Activated naive CD8-positive, alpha-beta T cell treated with anti-CD3 and anti-CD28 coated beads for 36 hours (primary cell): ENCODE data around the gene EFNA5. TPM values are rescaled to one million over a fixed set of nuclear protein-coding genes. Genes with fewer than 3 reads are reported as not detected.

Source experiments
- DNase-seq: peaks from one replicate; pipeline ENCODE4 v3.0.0; 2021
- H3K27ac Mint-ChIP-seq: one replicate; pipeline ENCODE4 v1.8.0; 2022; ENCODE audit warnings: mild to moderate bottlenecking, moderate library complexity, mixed read lengths
- H3K27me3 Mint-ChIP-seq: one replicate; pipeline ENCODE4 v1.8.0; 2022; ENCODE audit warnings: mild to moderate bottlenecking, mixed read lengths
- H3K36me3 Mint-ChIP-seq: one replicate; pipeline ENCODE4 v1.8.0; 2021; ENCODE audit warnings: mild to moderate bottlenecking, mixed read lengths
- H3K4me1 Mint-ChIP-seq: one replicate; pipeline ENCODE4 v1.8.0; 2021; ENCODE audit warnings: mixed read lengths
- H3K4me3 Mint-ChIP-seq: one replicate; pipeline ENCODE4 v1.8.0; 2022; ENCODE audit warnings: mild to moderate bottlenecking, moderate library complexity, mixed read lengths
- H3K9me3 Mint-ChIP-seq: one replicate; pipeline ENCODE4 v1.8.0; 2022; ENCODE audit warnings: mixed read lengths
- total RNA-seq, 2 experiments: library from RNA; stranded (reverse); gene quantifications; one replicate each; pipeline ENCODE4 v1.2.3, GENCODE V29; 2021

EFNA5 gene
- total RNA-seq, 2 experiments from 2014 or later, result not detected

GRCh38 chr5:107529618-107530017, 141.1 kb downstream of the EFNA5 start:
- no peak overlapping the region for H3K4me3 Mint-ChIP-seq
- H3K27ac Mint-ChIP-seq, result no peak overlapping the region
- H3K9me3 Mint-ChIP-seq, result no peaks in the 10 kb centered on the region
- no peak for DNase-seq
- peaks cover 7% of the 10 kb centered on the region for H3K27me3 Mint-ChIP-seq
- H3K36me3 Mint-ChIP-seq, result no peaks in the 10 kb centered on the region
- H3K4me1 Mint-ChIP-seq, result no peaks in the 10 kb centered on the region

- Mint-ChIP-seq H3K36me3 (no peaks in the 10 kb centered on the region), H3K27me3 (no peaks in the 10 kb centered on the region), H3K9me3 (no peaks in the 10 kb centered on the region), H3K4me1 (no peaks in the 10 kb centered on the region), H3K27ac (no peak overlapping the region), H3K4me3 (no peak overlapping the region)
- DNase-seq, result no peak
Observed at GRCh38 chr5:107526270-107526937, 144.3 kb downstream of the EFNA5 start.

GRCh38 chr5:107524111-107524510, 146.6 kb downstream of the EFNA5 start:
- no peak for DNase-seq
- Mint-ChIP-seq H3K27ac (no peak overlapping the region), H3K27me3 (no peaks in the 10 kb centered on the region), H3K9me3 (no peaks in the 10 kb centered on the region), H3K4me1 (no peaks in the 10 kb centered on the region), H3K4me3 (no peak overlapping the region), H3K36me3 (no peaks in the 10 kb centered on the region)

- no peak overlapping the region for H3K4me3 Mint-ChIP-seq
- H3K4me1 Mint-ChIP-seq, result no peaks in the 10 kb centered on the region
- no peaks in the 10 kb centered on the region for H3K9me3 Mint-ChIP-seq
Observed at GRCh38 chr5:107523029-107523680, 147.6 kb downstream of the EFNA5 start.

DNA sequence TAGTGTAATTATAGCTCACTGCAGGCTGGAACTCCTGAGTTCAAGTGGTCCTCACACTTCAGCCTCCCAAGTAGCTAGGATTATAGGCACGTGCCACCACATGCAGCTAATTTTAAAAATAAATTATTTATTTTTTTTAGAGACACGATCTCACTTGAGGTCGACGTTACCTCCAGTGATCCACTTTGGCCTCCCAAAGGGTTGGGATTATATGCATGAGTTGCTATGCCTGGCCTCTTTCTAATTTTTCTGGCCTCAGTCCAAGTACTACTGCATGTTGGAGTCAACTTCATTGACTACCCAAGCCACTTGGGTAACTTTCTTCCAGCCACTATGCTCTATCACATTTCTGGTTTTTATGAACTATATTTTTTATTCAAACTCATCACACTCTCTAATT, 148.3 kb downstream of the EFNA5 start:
- Mint-ChIP-seq H3K36me3 (no peaks in the 10 kb centered on the region), H3K27me3 (no peaks in the 10 kb centered on the region), H3K9me3 (no peaks in the 10 kb centered on the region), H3K27ac (no peak overlapping the region), H3K4me3 (no peak overlapping the region), H3K4me1 (no peaks in the 10 kb centered on the region)
- no peak for DNase-seq

More at GRCh38 chr5:107523029-107523680, 147.6 kb downstream of the EFNA5 start:
- H3K36me3 Mint-ChIP-seq, result no peaks in the 10 kb centered on the region
- H3K27me3 Mint-ChIP-seq, result no peaks in the 10 kb centered on the region
- no peak overlapping the region for H3K27ac Mint-ChIP-seq
- DNase-seq, result no peak

GRCh38 chr5:107519900-107520354, 150.8 kb downstream of the EFNA5 start:
- Mint-ChIP-seq H3K4me1 (no peaks in the 10 kb centered on the region), H3K4me3 (no peak overlapping the region), H3K36me3 (no peaks in the 10 kb centered on the region), H3K27ac (no peak overlapping the region), H3K27me3 (no peaks in the 10 kb centered on the region), H3K9me3 (no peaks in the 10 kb centered on the region)
- no peak for DNase-seq

- Mint-ChIP-seq H3K27me3 (no peaks in the 10 kb centered on the region), H3K27ac (no peak overlapping the region), H3K36me3 (no peaks in the 10 kb centered on the region), H3K4me1 (no peaks in the 10 kb centered on the region), H3K9me3 (no peaks in the 10 kb centered on the region), H3K4me3 (no peak overlapping the region)
- DNase-seq, result no peak
Observed at GRCh38 chr5:107518616-107519015, 152.1 kb downstream of the EFNA5 start.

GRCh38 chr5:107518190-107518589, 152.5 kb downstream of the EFNA5 start:
- H3K27ac Mint-ChIP-seq, result no peak overlapping the region

GRCh38 chr5:107517185-107518033, 153.3 kb downstream of the EFNA5 start:
- H3K36me3 Mint-ChIP-seq, result no peaks in the 10 kb centered on the region
- H3K27ac Mint-ChIP-seq, result no peak overlapping the region
- H3K9me3 Mint-ChIP-seq, result no peaks in the 10 kb centered on the region
- no peaks in the 10 kb centered on the region for H3K4me1 Mint-ChIP-seq
- no peak overlapping the region for H3K4me3 Mint-ChIP-seq
- peaks cover 4% of the 10 kb centered on the region for H3K27me3 Mint-ChIP-seq
- DNase-seq, result no peak

More at GRCh38 chr5:107518190-107518589, 152.5 kb downstream of the EFNA5 start:
- Mint-ChIP-seq H3K4me3 (no peak overlapping the region), H3K9me3 (no peaks in the 10 kb centered on the region), H3K4me1 (no peaks in the 10 kb centered on the region), H3K36me3 (no peaks in the 10 kb centered on the region), H3K27me3 (peaks cover under 1% of the 10 kb centered on the region)
- no peak for DNase-seq

DNA sequence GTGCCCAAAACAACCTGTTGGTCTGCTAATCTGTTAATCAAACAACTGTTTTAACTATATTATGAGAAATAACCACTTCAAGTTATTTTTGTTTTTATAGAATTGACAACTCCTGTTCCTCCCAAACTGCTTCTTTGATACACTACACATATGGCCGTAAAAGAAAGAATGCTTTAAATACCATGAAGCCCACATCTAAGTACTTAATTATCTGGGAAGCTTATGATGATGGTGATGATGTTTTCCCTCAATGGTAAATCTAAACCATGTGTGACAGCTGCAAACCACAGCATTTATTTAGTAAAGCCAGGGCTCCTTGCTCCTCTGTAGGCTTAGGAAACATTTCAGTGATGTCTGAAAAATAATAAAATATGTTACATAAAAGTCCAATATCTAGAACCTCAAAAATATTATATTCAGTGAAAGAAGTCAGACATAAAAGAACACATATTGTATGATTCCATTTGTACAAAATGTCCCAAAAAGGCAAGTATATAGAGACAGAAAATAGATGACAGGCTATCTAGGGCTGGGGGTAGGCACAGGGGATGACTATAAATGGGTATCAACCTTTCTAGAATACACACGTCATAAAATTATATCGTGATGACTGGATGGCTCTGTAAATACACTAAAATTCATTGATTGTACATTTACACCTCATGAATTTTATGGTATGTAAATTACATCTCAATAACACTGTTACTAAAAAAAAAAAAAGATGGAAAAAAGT, 154.1 kb downstream of the EFNA5 start:
- no peaks in the 10 kb centered on the region for H3K9me3 Mint-ChIP-seq
- peaks cover 8% of the 10 kb centered on the region for H3K27me3 Mint-ChIP-seq
- H3K4me3 Mint-ChIP-seq, result no peak overlapping the region
- H3K27ac Mint-ChIP-seq, result no peak overlapping the region
- H3K36me3 Mint-ChIP-seq, result no peaks in the 10 kb centered on the region
- no peak for DNase-seq
- H3K4me1 Mint-ChIP-seq, result peaks cover 2% of the 10 kb centered on the region

DNA sequence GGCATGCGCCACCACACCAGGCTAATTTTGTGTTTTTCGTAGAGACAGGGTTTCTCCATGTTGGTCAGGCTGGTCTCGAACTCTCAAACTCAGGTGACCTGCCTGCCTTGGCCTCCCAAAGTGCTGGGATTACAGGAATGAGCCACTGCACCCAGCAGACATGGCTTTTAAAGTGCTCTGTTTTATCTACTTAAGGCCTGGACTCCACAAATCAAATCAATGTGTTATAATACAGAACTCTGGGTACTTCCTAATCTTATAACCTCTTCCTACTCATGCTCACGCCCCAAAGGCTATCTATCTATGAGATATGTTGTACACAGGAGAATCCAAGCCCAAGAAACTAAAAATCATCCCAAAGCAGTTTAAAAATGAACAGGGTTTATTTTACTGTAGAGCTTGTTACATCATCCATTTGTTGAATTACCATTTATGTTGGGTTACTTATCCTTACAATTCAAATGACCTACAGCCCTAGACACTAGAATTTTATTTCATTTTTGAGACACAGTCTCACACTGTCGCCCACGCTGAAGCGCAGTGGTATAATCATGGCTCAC, 155.1 kb downstream of the EFNA5 start:
- DNase-seq, result no peak
- peaks cover 2% of the 10 kb centered on the region for H3K4me1 Mint-ChIP-seq
- peaks cover 8% of the 10 kb centered on the region for H3K27me3 Mint-ChIP-seq
- H3K27ac Mint-ChIP-seq, result no peak overlapping the region
- no peak overlapping the region for H3K4me3 Mint-ChIP-seq
- no peaks in the 10 kb centered on the region for H3K9me3 Mint-ChIP-seq
- no peaks in the 10 kb centered on the region for H3K36me3 Mint-ChIP-seq

GRCh38 chr5:107514305-107514704, 156.4 kb downstream of the EFNA5 start:
- Mint-ChIP-seq H3K36me3 (no peaks in the 10 kb centered on the region), H3K4me1 (peaks cover 2% of the 10 kb centered on the region), H3K4me3 (no peak overlapping the region), H3K9me3 (no peaks in the 10 kb centered on the region), H3K27me3 (peaks cover 8% of the 10 kb centered on the region), H3K27ac (no peak overlapping the region)
- no peak for DNase-seq

- no peak overlapping the region for H3K27ac Mint-ChIP-seq
- DNase-seq, result no peak
- H3K4me3 Mint-ChIP-seq, result no peak overlapping the region
- H3K27me3 Mint-ChIP-seq, result peaks cover 8% of the 10 kb centered on the region
- no peaks in the 10 kb centered on the region for H3K9me3 Mint-ChIP-seq
- no peaks in the 10 kb centered on the region for H3K36me3 Mint-ChIP-seq
- peaks cover 2% of the 10 kb centered on the region for H3K4me1 Mint-ChIP-seq
Observed at GRCh38 chr5:107513337-107514085, 157.2 kb downstream of the EFNA5 start.

DNA sequence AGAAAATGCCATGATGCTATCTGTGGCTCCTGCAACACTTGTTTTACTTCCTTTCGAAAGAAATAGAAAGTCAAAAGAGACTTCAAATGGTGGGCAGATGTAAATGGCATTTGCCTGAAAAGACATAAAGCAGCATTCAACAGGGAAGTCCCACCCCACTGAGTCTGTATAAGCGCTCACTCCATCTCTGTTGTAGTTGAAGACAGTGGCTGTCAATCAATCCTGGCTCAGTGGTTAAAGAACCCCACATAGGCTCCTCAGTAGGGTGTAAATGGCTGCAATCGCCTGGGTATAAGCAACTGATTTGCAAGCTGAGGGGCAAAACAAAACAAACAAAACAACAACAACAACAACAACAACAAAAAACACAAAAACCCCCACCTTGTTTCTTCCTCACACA, 158.7 kb downstream of the EFNA5 start:
- H3K27ac Mint-ChIP-seq, result no peak overlapping the region
- peaks cover 2% of the 10 kb centered on the region for H3K4me1 Mint-ChIP-seq
- H3K36me3 Mint-ChIP-seq, result no peaks in the 10 kb centered on the region
- DNase-seq, result no peak
- no peaks in the 10 kb centered on the region for H3K9me3 Mint-ChIP-seq
- H3K27me3 Mint-ChIP-seq, result peaks cover 8% of the 10 kb centered on the region
- H3K4me3 Mint-ChIP-seq, result no peak overlapping the region
